WTC11 (cell line): ENCODE data around the gene AIFM2. TPM values are rescaled to one million over a fixed set of nuclear protein-coding genes. Genes with fewer than 3 reads are reported as not detected.
A peak's percentile ranks its signal among the peaks of the same experiment; 100 is the strongest.

Experiments used
- ATAC-seq: fragments of 200-7000 bp; cut with Tn5 transposase; 2 replicates; pipeline ENCODE4 v1.10.0; 2021; ENCODE audit warnings: mild to moderate bottlenecking, moderate library complexity
- CTCF ChIA-PET: fragments of 300-600 bp; sonication (Branson Sonifier 250); formaldehyde crosslinking; loops from one replicate; lab custom pipeline; 2021; ENCODE audit warnings: antibody characterized with exemption; lab: Charles Lee
- POLR2A ChIA-PET: fragments of 350-600 bp; sonication (Branson Sonifier 250); formaldehyde crosslinking; loops from one replicate; lab custom pipeline; 2021; ENCODE audit warnings: antibody characterized with exemption; lab: Charles Lee
- DNase-seq: peaks from one replicate; pipeline ENCODE4 v3.0.0; 2021; ENCODE audit warnings: low spot score
- H3K27ac Mint-ChIP-seq: 2 replicates; pipeline ENCODE4 v1.8.0; 2021; ENCODE audit warnings: mixed read lengths
- H3K27me3 Mint-ChIP-seq: 2 replicates; pipeline ENCODE4 v1.8.0; 2021; ENCODE audit warnings: low read depth, mild to moderate bottlenecking, moderate library complexity, mixed read lengths
- H3K36me3 Mint-ChIP-seq: 2 replicates; pipeline ENCODE4 v1.8.0; 2021; ENCODE audit warnings: mixed read lengths
- H3K4me1 Mint-ChIP-seq: 2 replicates; pipeline ENCODE4 v1.8.0; 2022; ENCODE audit warnings: mixed read lengths
- H3K4me3 Mint-ChIP-seq: 2 replicates; pipeline ENCODE4 v1.8.0; 2021; ENCODE audit warnings: mild to moderate bottlenecking, moderate library complexity, mixed read lengths
- H3K9me3 Mint-ChIP-seq: 2 replicates; pipeline ENCODE4 v1.8.0; 2021; ENCODE audit warnings: mixed read lengths
- ATF2 ChIP-seq: sonication (generic); formaldehyde crosslinking; IDR thresholded peaks from 2 replicates; pipeline ENCODE4 v1.8.1; 2022; ENCODE audit warnings: low read depth, missing genetic modification reagents, borderline replicate concordance
- E2F1 ChIP-seq: sonication (generic); formaldehyde crosslinking; IDR thresholded peaks from 2 replicates; pipeline ENCODE4 v1.8.0; 2022; ENCODE audit warnings: mild to moderate bottlenecking, missing genetic modification reagents
- E2F4 ChIP-seq: sonication (generic); formaldehyde crosslinking; IDR thresholded peaks from 2 replicates; pipeline ENCODE4 v1.8.1; 2022; ENCODE audit warnings: low read depth, mild to moderate bottlenecking, moderate library complexity, missing genetic modification reagents, borderline replicate concordance
- E2F5 ChIP-seq: sonication (generic); formaldehyde crosslinking; IDR thresholded peaks from 2 replicates; pipeline ENCODE4 v1.8.1; 2022; ENCODE audit warnings: mild to moderate bottlenecking, moderate library complexity, missing genetic modification reagents
- ELF4 ChIP-seq: sonication (generic); formaldehyde crosslinking; IDR thresholded peaks from 2 replicates; pipeline ENCODE4 v1.8.1; 2022; ENCODE audit warnings: low read depth, mild to moderate bottlenecking, moderate library complexity, missing genetic modification reagents
- EMX1 ChIP-seq: fragments of 250-450 bp; sonication (Bioruptor Pico); IDR thresholded peaks from 2 replicates; pipeline ENCODE4 v1.8.0; 2021; ENCODE audit warnings: mild to moderate bottlenecking
- ETV6 ChIP-seq: sonication (generic); formaldehyde crosslinking; IDR thresholded peaks from 2 replicates; pipeline ENCODE4 v1.8.1; 2022; ENCODE audit warnings: mild to moderate bottlenecking, missing genetic modification reagents
- FOXK1 ChIP-seq: sonication (generic); formaldehyde crosslinking; IDR thresholded peaks from 2 replicates; pipeline ENCODE4 v1.8.0; 2022; ENCODE audit warnings: mild to moderate bottlenecking, moderate library complexity, missing genetic modification reagents
- FOXP1 ChIP-seq: sonication (generic); formaldehyde crosslinking; IDR thresholded peaks from 2 replicates; pipeline ENCODE4 v1.8.0; 2022; ENCODE audit warnings: missing genetic modification reagents, mild to moderate bottlenecking, moderate library complexity, borderline replicate concordance
- GABPB1 ChIP-seq: sonication (generic); formaldehyde crosslinking; IDR thresholded peaks from 2 replicates; pipeline ENCODE4 v1.8.1; 2023; ENCODE audit warnings: mild to moderate bottlenecking, missing genetic modification reagents
- HMGXB4 ChIP-seq: sonication (generic); formaldehyde crosslinking; IDR thresholded peaks from 2 replicates; pipeline ENCODE4 v1.8.1; 2023; ENCODE audit warnings: mild to moderate bottlenecking, moderate library complexity, missing genetic modification reagents
- NFE2L1 ChIP-seq: sonication (generic); formaldehyde crosslinking; IDR thresholded peaks from 2 replicates; pipeline ENCODE4 v1.8.1; 2023; ENCODE audit warnings: missing genetic modification reagents
- PRRX2 ChIP-seq: fragments of 250-450 bp; sonication (Bioruptor Pico); IDR thresholded peaks from 2 replicates; pipeline ENCODE4 v1.8.0; 2021; ENCODE audit warnings: mild to moderate bottlenecking
- SMAD3 ChIP-seq: sonication (generic); formaldehyde crosslinking; IDR thresholded peaks from 2 replicates; pipeline ENCODE4 v1.8.0; 2022; ENCODE audit warnings: missing genetic modification reagents, mild to moderate bottlenecking, borderline replicate concordance
- SP1 ChIP-seq: sonication (generic); formaldehyde crosslinking; conservative IDR thresholded peaks from 2 replicates; pipeline ENCODE4 v1.8.1; 2022; ENCODE audit warnings: missing genetic modification reagents
- TCF7 ChIP-seq: sonication (generic); formaldehyde crosslinking; IDR thresholded peaks from 2 replicates; pipeline ENCODE4 v1.8.0; 2022; ENCODE audit warnings: mild to moderate bottlenecking, low read depth, missing genetic modification reagents, moderate library complexity
- ZBTB21 ChIP-seq: sonication (generic); formaldehyde crosslinking; IDR thresholded peaks from 2 replicates; pipeline ENCODE4 v1.8.1; 2023; ENCODE audit warnings: mild to moderate bottlenecking, missing genetic modification reagents, borderline replicate concordance
- total RNA-seq: library from RNA; stranded (reverse); gene quantifications from 3 replicates; pipeline ENCODE4 v1.2.3, GENCODE V29; 2021
- TF ChIP-seq, protein P1 (sequence below): fragments of 250-450 bp; sonication (Bioruptor Pico); IDR thresholded peaks from 2 replicates; pipeline ENCODE4 v1.9.0; 2021; ENCODE audit warnings: mild to moderate bottlenecking
- TF ChIP-seq, protein P2 (sequence below): sonication (generic); formaldehyde crosslinking; IDR thresholded peaks from 2 replicates; pipeline ENCODE4 v1.8.1; 2022; ENCODE audit warnings: mild to moderate bottlenecking, missing genetic modification reagents, moderate library complexity, borderline replicate concordance
- TF ChIP-seq, protein P3 (sequence below): sonication (generic); formaldehyde crosslinking; IDR thresholded peaks from 2 replicates; pipeline ENCODE4 v1.8.1; 2023; ENCODE audit warnings: mild to moderate bottlenecking, missing genetic modification reagents, moderate library complexity

AIFM2 gene
- total RNA-seq, 1 experiment from 2014 or later: 4.4 TPM

- ATAC-seq (no peak), DNase-seq (no peak)
- peaks cover 10% of the 10 kb centered on the region for H3K4me1 Mint-ChIP-seq
- H3K27me3 Mint-ChIP-seq: no peaks in the 10 kb centered on the region
- H3K9me3 Mint-ChIP-seq: no peaks in the 10 kb centered on the region
- TF ChIP-seq, protein P1, sequence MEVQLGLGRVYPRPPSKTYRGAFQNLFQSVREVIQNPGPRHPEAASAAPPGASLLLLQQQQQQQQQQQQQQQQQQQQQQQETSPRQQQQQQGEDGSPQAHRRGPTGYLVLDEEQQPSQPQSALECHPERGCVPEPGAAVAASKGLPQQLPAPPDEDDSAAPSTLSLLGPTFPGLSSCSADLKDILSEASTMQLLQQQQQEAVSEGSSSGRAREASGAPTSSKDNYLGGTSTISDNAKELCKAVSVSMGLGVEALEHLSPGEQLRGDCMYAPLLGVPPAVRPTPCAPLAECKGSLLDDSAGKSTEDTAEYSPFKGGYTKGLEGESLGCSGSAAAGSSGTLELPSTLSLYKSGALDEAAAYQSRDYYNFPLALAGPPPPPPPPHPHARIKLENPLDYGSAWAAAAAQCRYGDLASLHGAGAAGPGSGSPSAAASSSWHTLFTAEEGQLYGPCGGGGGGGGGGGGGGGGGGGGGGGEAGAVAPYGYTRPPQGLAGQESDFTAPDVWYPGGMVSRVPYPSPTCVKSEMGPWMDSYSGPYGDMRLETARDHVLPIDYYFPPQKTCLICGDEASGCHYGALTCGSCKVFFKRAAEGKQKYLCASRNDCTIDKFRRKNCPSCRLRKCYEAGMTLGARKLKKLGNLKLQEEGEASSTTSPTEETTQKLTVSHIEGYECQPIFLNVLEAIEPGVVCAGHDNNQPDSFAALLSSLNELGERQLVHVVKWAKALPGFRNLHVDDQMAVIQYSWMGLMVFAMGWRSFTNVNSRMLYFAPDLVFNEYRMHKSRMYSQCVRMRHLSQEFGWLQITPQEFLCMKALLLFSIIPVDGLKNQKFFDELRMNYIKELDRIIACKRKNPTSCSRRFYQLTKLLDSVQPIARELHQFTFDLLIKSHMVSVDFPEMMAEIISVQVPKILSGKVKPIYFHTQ (CRISPR knock-in tag): no peak
- TF ChIP-seq ZBTB21 (no peak), EMX1 (CRISPR knock-in tag) (no peak), ATF2 (CRISPR knock-in tag) (no peak), FOXP1 (CRISPR knock-in tag) (no peak), SP1 (CRISPR knock-in tag) (no peak), FOXK1 (CRISPR knock-in tag) (no peak), ELF4 (CRISPR knock-in tag) (no peak), E2F5 (CRISPR knock-in tag) (no peak), GABPB1 (CRISPR knock-in tag) (no peak), E2F1 (CRISPR knock-in tag) (no peak), E2F4 (CRISPR knock-in tag) (no peak), SMAD3 (CRISPR knock-in tag) (no peak), NFE2L1 (CRISPR knock-in tag) (no peak), TCF7 (CRISPR knock-in tag) (no peak), PRRX2 (CRISPR knock-in tag) (no peak), HMGXB4 (CRISPR knock-in tag) (no peak), ETV6 (CRISPR knock-in tag) (no peak)
- TF ChIP-seq, protein P2, sequence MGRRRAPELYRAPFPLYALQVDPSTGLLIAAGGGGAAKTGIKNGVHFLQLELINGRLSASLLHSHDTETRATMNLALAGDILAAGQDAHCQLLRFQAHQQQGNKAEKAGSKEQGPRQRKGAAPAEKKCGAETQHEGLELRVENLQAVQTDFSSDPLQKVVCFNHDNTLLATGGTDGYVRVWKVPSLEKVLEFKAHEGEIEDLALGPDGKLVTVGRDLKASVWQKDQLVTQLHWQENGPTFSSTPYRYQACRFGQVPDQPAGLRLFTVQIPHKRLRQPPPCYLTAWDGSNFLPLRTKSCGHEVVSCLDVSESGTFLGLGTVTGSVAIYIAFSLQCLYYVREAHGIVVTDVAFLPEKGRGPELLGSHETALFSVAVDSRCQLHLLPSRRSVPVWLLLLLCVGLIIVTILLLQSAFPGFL (CRISPR knock-in tag): no peak
- TF ChIP-seq, protein P3, sequence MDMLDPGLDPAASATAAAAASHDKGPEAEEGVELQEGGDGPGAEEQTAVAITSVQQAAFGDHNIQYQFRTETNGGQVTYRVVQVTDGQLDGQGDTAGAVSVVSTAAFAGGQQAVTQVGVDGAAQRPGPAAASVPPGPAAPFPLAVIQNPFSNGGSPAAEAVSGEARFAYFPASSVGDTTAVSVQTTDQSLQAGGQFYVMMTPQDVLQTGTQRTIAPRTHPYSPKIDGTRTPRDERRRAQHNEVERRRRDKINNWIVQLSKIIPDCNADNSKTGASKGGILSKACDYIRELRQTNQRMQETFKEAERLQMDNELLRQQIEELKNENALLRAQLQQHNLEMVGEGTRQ (CRISPR knock-in tag): no peak
- no peak overlapping the region for H3K4me3 Mint-ChIP-seq
- ChIA-PET CTCF (interaction anchor here (0.7 to 1.1 kb wide), 2 partner anchors 9 to 197 kb away, joined by 3 to 5 read pairs; partner anchors contain the start of gene TYSND1), POLR2A (no interaction called here)
- H3K36me3 Mint-ChIP-seq: peaks cover 72% of the 10 kb centered on the region
- peak overlapping the region; percentile 50 for H3K27ac Mint-ChIP-seq
Measured at GRCh38 chr10:70155255-70155838, 22.7 kb upstream of the AIFM2 start.
